Breast epithelium (tissue), 4 donors: ENCODE measurements around the gene ISCA2. TPM values are rescaled to one million over a fixed set of nuclear protein-coding genes. Genes with fewer than 3 reads are reported as not detected.

ENCODE experiments used
- DNase-seq, 2 donors: peaks; one replicate each; pipeline ENCODE4 v3.0.0-alpha.2; 2019; ENCODE audit warnings: low spot score in 2 of 2
- H3K27ac ChIP-seq, 2 donors: fragments of 200-600 bp; sonication (generic) in 1 of 2; one replicate each; pipeline ENCODE4 v1.5.1; 2016 to 2019; ENCODE audit warnings: mild to moderate bottlenecking in 1 of 2
- H3K27me3 ChIP-seq, 2 donors: fragments of 200-600 bp; sonication (generic) in 1 of 2; one replicate each; pipeline versions ENCODE4 v1.5.1 to v1.6.0; 2017 to 2019; ENCODE audit warnings: control low read depth in 1 of 2, mild to moderate bottlenecking in 1 of 2
- H3K36me3 ChIP-seq: fragments of 200-600 bp; one replicate; pipeline ENCODE4 v1.5.1; 2019
- H3K4me1 ChIP-seq, 2 donors: fragments of 200-600 bp; sonication (generic); one replicate each; pipeline ENCODE4 v1.5.1; 2016 to 2019; ENCODE audit warnings: control low read depth in 1 of 2
- H3K4me3 ChIP-seq, 3 donors: fragments of 200-600 bp; sonication (generic); 1 replicate in 2 of 3; 2 replicates in 1 of 3; pipeline ENCODE4 v1.5.1; 2016 to 2019; ENCODE audit warnings: mild to moderate bottlenecking in 3 of 3, moderate library complexity in 2 of 3
- H3K9me3 ChIP-seq, 2 donors: fragments of 200-600 bp; sonication (generic) in 1 of 2; one replicate each; pipeline ENCODE4 v1.5.1; 2016 to 2019; ENCODE audit warnings: control low read depth in 1 of 2
- CTCF ChIP-seq, 3 donors: fragments of 450-650 bp; IDR thresholded peaks; one replicate each; pipeline ENCODE4 v1.5.1; 2016 to 2017; ENCODE audit warnings: antibody characterized with exemption in 3 of 3, mild to moderate bottlenecking in 3 of 3, moderate library complexity in 3 of 3
- POLR2A ChIP-seq: fragments of 450-650 bp; IDR thresholded peaks from one replicate; pipeline ENCODE4 v1.6.1; 2016; ENCODE audit warnings: antibody characterized with exemption, mild to moderate bottlenecking, moderate library complexity
- POLR2AphosphoS5 ChIP-seq, 3 donors: sonication (generic); formaldehyde crosslinking; IDR thresholded peaks; one replicate each; pipeline ENCODE4 v1.6.1; 2017; ENCODE audit warnings: antibody characterized with exemption in 3 of 3
- intact Hi-C: fragments of 100-400 bp; cut with DNase I; formaldehyde crosslinking; loops from one replicate; pipeline ENCODE4 v1.15.1; 2023; ENCODE audit warnings: low total_unique reads
- total RNA-seq, 3 donors: library from RNA; depleted of rRNA; stranded (reverse); fragments of >200 nt; gene quantifications; one replicate each; pipeline ENCODE4 v1.1.0, GENCODE V29; 2016

The ISCA2 gene
- total RNA-seq, 3 donors from 2014 or later, result 17.3 to 31.8 (median 21.3) TPM

DNA sequence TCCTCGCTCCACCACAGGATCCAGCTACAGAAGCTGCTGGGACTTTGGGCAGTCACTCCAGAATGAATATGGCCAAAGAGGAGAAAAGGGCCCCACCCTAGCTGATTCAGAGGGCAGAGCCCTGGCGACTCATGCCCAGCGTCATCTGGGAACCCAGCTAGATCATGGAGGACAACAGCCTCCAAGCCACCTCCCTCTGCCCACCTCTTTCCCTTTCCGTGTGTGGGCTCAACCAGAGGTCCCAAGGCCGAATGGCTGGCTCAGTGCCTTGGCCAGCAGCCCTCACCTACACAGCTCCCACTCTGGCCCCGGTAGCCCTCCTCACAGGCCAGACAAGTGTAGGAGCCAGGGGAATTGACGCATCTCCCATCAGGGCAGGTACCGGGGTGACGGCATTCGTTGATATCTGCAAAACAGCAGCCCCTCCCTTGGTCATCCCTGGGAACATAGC lies 17.4 kb downstream of the ISCA2 start:
- Histone ChIP-seq H3K27me3 (no peaks in the 10 kb centered on the region), H3K36me3 (no peaks in the 10 kb centered on the region), H3K9me3 (no peaks in the 10 kb centered on the region), H3K27ac (peak overlapping the region; percentile 11 to 94), H3K4me1 (peaks cover 5 to 8% of the 10 kb centered on the region in 2 donors), H3K4me3 (no peak overlapping the region)
- no peak for TF ChIP-seq POLR2AphosphoS5 (IDR thresholded peaks at IDR 0.05)
- no peak for DNase-seq
- intact Hi-C loops, result no loop called here

DNA sequence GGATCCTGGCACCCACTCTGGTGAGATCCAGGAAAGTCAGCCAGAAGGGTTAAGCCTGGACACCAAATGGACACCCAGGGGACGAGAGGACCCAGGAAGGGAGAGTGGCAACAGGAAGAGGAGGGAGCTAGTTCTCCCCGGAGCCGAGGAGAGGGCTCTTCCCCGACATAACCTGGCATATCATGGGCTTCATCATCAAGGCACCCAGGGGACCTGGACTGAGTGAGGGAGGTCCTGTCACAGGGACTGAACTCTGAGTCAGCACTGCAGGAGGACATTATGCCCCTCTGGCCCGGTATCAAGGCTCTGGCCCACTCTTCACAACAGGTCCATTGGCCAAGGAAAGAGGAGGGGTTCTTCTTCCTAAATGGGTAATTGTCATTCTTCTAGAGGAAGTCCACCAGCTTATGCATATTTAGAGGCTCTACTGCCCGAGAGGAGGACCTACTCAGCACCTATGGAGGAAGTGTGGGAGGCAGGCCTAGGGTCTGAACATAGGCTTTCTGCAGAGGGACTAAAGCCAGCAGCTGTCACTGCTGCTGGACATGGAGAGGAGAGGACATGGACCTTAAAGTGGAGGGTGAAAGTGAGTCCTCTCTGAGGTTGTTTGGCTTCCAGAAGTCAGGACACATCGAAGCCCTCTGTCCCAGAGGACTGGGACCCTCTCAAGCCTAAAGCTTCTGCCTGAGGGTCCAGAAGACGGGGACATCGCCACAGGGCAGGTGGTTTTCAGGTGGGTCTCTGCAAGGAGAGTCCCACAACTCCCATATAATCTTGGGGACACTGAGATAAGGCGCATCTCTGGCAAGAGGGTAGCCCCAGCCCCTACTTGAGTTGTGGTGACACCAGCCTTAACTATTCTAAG lies 18.6 kb downstream of the ISCA2 start:
- intact Hi-C loops, result no loop called here
- H3K4me1 ChIP-seq, result peaks cover 5 to 8% of the 10 kb centered on the region in 2 donors
- H3K27ac ChIP-seq, result peak overlapping the region; percentile 30 to 94
- H3K27me3 ChIP-seq, result no peaks in the 10 kb centered on the region
- DNase-seq, result no peak
- TF ChIP-seq POLR2AphosphoS5 (IDR thresholded peaks at IDR 0.05), result no peak
- no peak for TF ChIP-seq CTCF (IDR thresholded peaks at IDR 0.05)
- no peak for TF ChIP-seq POLR2A
- no peaks in the 10 kb centered on the region for H3K36me3 ChIP-seq
- H3K4me3 ChIP-seq, result no peak overlapping the region
- no peaks in the 10 kb centered on the region for H3K9me3 ChIP-seq

DNA sequence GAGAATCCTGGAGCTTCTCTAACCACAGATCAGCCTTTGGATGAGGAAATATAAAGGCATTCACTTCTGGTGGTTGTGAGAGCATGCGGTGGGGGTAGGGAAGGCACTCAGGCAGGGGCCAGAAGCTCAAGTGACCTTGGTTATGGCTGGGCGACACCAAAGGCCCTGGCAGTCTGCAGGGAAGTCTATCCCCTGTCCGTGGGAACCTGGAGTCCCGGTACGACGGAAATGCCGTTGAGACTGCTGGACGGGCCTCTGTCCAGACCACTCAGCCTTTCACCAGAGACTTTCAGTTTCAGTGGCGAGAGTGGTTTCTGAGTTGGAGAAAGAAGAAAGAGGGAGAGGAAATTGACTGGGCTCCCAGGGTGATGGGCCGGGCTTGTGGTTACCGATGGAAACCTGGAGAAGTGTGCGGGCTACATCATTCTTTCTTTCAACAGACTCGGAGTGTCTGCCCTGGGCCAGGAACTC lies 20.9 kb downstream of the ISCA2 start:
- Histone ChIP-seq H3K4me3 (peak overlapping the region in 2 of 3 donors; percentile 14 to 48), H3K9me3 (no peaks in the 10 kb centered on the region), H3K27ac (peak overlapping the region; percentile 92 to 94), H3K27me3 (no peaks in the 10 kb centered on the region), H3K4me1 (peaks cover 5 to 8% of the 10 kb centered on the region in 2 donors), H3K36me3 (no peaks in the 10 kb centered on the region)
- intact Hi-C loops, result no loop called here
- TF ChIP-seq CTCF (IDR thresholded peaks at IDR 0.05), result no peak
- no peak for TF ChIP-seq POLR2A
- no peak for TF ChIP-seq POLR2AphosphoS5 (IDR thresholded peaks at IDR 0.05)
- peak in 1 of 2 donors; percentile 92 for DNase-seq

DNA sequence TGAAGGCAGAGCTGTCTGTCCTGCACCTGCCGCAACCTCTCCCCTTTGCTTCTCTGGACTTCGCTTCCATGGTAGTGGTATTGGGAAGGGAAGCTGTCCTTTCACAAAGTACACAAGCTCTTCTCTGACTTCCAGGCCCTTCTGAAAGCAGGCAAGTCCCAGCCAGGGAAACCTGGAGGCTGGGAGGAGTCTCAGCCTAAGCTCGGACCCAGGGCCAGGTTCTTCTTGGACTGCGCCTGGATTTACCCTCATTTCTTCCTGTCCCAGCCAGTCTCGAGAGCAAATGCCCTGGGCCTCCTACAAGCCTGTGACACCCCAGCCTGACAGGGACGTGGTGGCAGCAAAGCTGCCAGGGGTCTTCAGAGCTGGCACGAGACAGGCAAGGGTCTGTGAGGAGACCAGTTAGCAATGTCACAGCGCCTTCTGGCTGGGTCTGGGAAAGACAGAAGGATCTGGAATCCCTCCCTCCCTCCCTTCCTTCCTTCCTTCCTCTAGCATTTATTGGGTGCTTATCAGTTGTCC lies 22.4 kb downstream of the ISCA2 start:
- Histone ChIP-seq H3K4me1 (peaks cover 5 to 8% of the 10 kb centered on the region in 2 donors), H3K4me3 (no peak overlapping the region), H3K27me3 (no peaks in the 10 kb centered on the region), H3K27ac (peak overlapping the region; percentile 92 to 94), H3K9me3 (no peaks in the 10 kb centered on the region), H3K36me3 (no peaks in the 10 kb centered on the region)
- TF ChIP-seq POLR2A, result no peak
- no peak for TF ChIP-seq CTCF (IDR thresholded peaks at IDR 0.05)
- TF ChIP-seq POLR2AphosphoS5 (IDR thresholded peaks at IDR 0.05), result no peak
- intact Hi-C loops, result no loop called here
- no peak for DNase-seq

- Histone ChIP-seq H3K36me3 (no peaks in the 10 kb centered on the region), H3K27ac (peak overlapping the region; percentile 92 to 94), H3K4me3 (no peak overlapping the region), H3K27me3 (no peaks in the 10 kb centered on the region), H3K4me1 (peaks cover 5 to 8% of the 10 kb centered on the region in 2 donors), H3K9me3 (no peaks in the 10 kb centered on the region)
- TF ChIP-seq POLR2A (no peak), CTCF (IDR thresholded peaks at IDR 0.05) (no peak), POLR2AphosphoS5 (IDR thresholded peaks at IDR 0.05) (no peak)
- DNase-seq, result peak in 1 of 2 donors; percentile 79
- intact Hi-C loops, result no loop called here
Observed at GRCh38 chr14:74516451-74517160, 23.0 kb downstream of the ISCA2 start.
